ENCODE results near the gene PIGT.

- TF ChIP-seq ZNF138 (CRISPR knock-in tag; conservative IDR thresholded peaks at IDR 0.05): no peak
- no peak for TF ChIP-seq AR (CRISPR knock-in tag; IDR thresholded peaks at IDR 0.05)
- TF ChIP-seq, protein P1, sequence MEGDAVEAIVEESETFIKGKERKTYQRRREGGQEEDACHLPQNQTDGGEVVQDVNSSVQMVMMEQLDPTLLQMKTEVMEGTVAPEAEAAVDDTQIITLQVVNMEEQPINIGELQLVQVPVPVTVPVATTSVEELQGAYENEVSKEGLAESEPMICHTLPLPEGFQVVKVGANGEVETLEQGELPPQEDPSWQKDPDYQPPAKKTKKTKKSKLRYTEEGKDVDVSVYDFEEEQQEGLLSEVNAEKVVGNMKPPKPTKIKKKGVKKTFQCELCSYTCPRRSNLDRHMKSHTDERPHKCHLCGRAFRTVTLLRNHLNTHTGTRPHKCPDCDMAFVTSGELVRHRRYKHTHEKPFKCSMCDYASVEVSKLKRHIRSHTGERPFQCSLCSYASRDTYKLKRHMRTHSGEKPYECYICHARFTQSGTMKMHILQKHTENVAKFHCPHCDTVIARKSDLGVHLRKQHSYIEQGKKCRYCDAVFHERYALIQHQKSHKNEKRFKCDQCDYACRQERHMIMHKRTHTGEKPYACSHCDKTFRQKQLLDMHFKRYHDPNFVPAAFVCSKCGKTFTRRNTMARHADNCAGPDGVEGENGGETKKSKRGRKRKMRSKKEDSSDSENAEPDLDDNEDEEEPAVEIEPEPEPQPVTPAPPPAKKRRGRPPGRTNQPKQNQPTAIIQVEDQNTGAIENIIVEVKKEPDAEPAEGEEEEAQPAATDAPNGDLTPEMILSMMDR (IDR thresholded peaks at IDR 0.05): no peak
- TF ChIP-seq TEAD4 (CRISPR knock-in tag; IDR thresholded peaks at IDR 0.05): no peak
These were observed 43.7 kb upstream of the PIGT start for GRCh38 chr20:45372241-45372640.
